Heart left ventricle (tissue), 13 donors: ENCODE measurements around the gene MRPL22.

Experiments
- CTCF ChIP-seq, 12 donors: fragments of 200-600 bp; sonication (generic) in 4 of 12; IDR thresholded peaks; one replicate each; pipeline versions ENCODE4 v1.5.0 to v1.8.0; 2018 to 2022; ENCODE audit warnings: antibody characterized with exemption in 12 of 12, mild to moderate bottlenecking in 5 of 12
- POLR2A ChIP-seq, 2 donors: fragments of 450-650 bp; IDR thresholded peaks; one replicate each; pipeline ENCODE4 v1.6.1; 2017; ENCODE audit warnings: antibody characterized with exemption in 2 of 2, mild to moderate bottlenecking in 2 of 2, moderate library complexity in 2 of 2
- donor health status: ischemic (EF 13 %, LVEDD 7.1; RV severe dilation, severe dysfunction).
- donor health status: DM: no; HTN: yes; CAD: no.
- donor health status: DM: no; HTN: no; CAD: no.
- donor health status: ischemic (EF 25% LVEDD 6.9; RV normal size, moderate dysfunction).
- donor health status: ischemic (EF 25% LVEDD 5.7; RV mildly dilated, moderate dysfunction).
- donor health status: ischemic (EF 35%, LVEDD 5.7; RV mildly dilated, moderate dysfunction).
- donor health status: nonischemic (EF 11% LVEDD 7.7; RV severe dilation, severe dysfunction).
- donor health status: DM: yes; HTN: yes; CAD: no.
- donor health status: PGD.
- donor health status: ischemic (EF 29% LVEDD 5.4; RV normal size, mild dysfunction).
- donor health status: nonischemic (EF 23%, LVEDD 6.1; RV moderate dilation, normal function).

GRCh38 chr5:154989626-154990025 lies 48.8 kb downstream of the MRPL22 start:
- TF ChIP-seq CTCF (IDR thresholded peaks at IDR 0.05) (no peak), POLR2A (IDR thresholded peaks at IDR 0.05) (no peak)
